Lung (tissue), 12 donors: ENCODE data around the gene CCDC9B. TPM values are rescaled to one million over a fixed set of nuclear protein-coding genes. Genes with fewer than 3 reads are reported as not detected.
A peak's percentile ranks its signal among the peaks of the same experiment; 100 is the strongest.

ENCODE experiments used
- ATAC-seq: fragments of 200-7000 bp; cut with Tn5 transposase; one replicate; pipeline ENCODE4 v1.9.1; 2020; ENCODE audit warnings: moderate number of reproducible peaks; ENCODE audit not compliant: insufficient read depth, low FRiP score
- DNase-seq, 3 donors: peaks; one replicate each; pipeline ENCODE4 v3.0.0-alpha.2; 2013 to 2017
- H3K27ac ChIP-seq, 2 donors: one replicate each; pipeline ENCODE4 v1.5.1; 2013; ENCODE audit warnings: mild to moderate bottlenecking in 2 of 2, moderate library complexity in 2 of 2, control low read depth in 1 of 2, inconsistent platforms in 1 of 2, low read depth in 1 of 2, low read length in 1 of 2
- H3K27me3 ChIP-seq, 3 donors: one replicate each; pipeline ENCODE4 v1.5.1; 2013; ENCODE audit warnings: low read length in 2 of 3; ENCODE audit not compliant: control insufficient read depth in 3 of 3, insufficient read depth in 3 of 3
- H3K36me3 ChIP-seq, 4 donors: one replicate each; pipeline ENCODE4 v1.5.1; 2013; ENCODE audit warnings: low read length in 4 of 4, mild to moderate bottlenecking in 1 of 4, moderate library complexity in 1 of 4; ENCODE audit not compliant: control insufficient read depth in 4 of 4, insufficient read depth in 4 of 4
- H3K4me1 ChIP-seq, 5 donors: one replicate each; pipeline ENCODE4 v1.5.1; 2013; ENCODE audit warnings: low read length in 5 of 5, mild to moderate bottlenecking in 2 of 5, moderate library complexity in 1 of 5; ENCODE audit not compliant: control insufficient read depth in 5 of 5, insufficient read depth in 5 of 5
- H3K4me3 ChIP-seq: one replicate; pipeline ENCODE4 v1.5.1; 2013; ENCODE audit warnings: mild to moderate bottlenecking, control low read depth, moderate library complexity
- H3K9ac ChIP-seq, 2 donors: one replicate each; pipeline ENCODE4 v1.5.1; 2013; ENCODE audit warnings: low read length in 2 of 2, control low read depth in 1 of 2; ENCODE audit not compliant: insufficient read depth in 1 of 2
- H3K9me3 ChIP-seq, 4 donors: one replicate each; pipeline ENCODE4 v1.5.1; 2013; ENCODE audit warnings: low read length in 3 of 4, mild to moderate bottlenecking in 1 of 4, moderate library complexity in 1 of 4; ENCODE audit not compliant: control insufficient read depth in 4 of 4, insufficient read depth in 3 of 4
- CTCF ChIP-seq: IDR thresholded peaks from 2 replicates; pipeline ENCODE4 v1.5.1; 2012; ENCODE audit warnings: mild to moderate bottlenecking; ENCODE audit errors: control extremely low read depth, extremely low read depth
- WGBS, 2 donors: extraction: QIAGEN DNeasy Blood & Tissue Kit; methylation state at CpG; one replicate each; pipeline ENCODE4 v1.1.7; 2013; 5-methylcytosine and 5-hydroxymethylcytosine counted together
- polyA plus RNA-seq, 2 donors: library from polyadenylated mRNA; stranded (reverse); fragments of 200-250 nt; gene quantifications; one replicate each; pipeline ENCODE4 v1.2.1, GENCODE V29; 2013
- total RNA-seq, 2 donors: library from RNA; depleted of rRNA in 1 of 2; stranded (reverse); fragments of >200 nt in 1 of 2; gene quantifications; one replicate each; pipeline ENCODE4 v1.2.1, GENCODE V29; 2014 to 2021
- donor health status: control.
- donor health status: control.
- donor health status: Bipolar disorder and iron deficiency.
- donor health status: healthy.
- donor health status: DM: yes; HTN: yes; CAD: no.

Gene CCDC9B
- total and polyA plus RNA-seq, 4 donors, result 4.4 to 42.1 (median 14.9) TPM

DNA sequence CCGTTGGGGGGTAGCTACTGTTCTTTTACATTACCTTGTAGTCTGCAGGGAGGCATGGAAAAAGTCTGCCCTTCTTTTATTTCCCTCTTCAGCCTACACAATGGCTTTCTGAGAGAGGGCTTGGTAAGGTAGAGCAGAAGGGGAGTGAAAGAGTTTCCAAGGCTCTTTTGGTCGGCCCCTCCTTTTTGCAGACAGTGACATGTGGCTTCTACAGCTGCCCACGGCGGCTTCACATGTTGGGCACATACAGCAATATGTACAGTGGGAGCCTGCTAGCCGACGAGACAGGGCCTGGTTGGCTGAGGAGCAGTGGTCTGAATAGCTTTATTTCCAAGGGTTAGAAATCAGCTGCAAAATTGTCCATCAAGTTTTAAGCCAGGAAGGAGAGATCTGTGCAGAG, 13.3 kb downstream of the CCDC9B start:
- Histone ChIP-seq H3K27ac (no peak overlapping the region), H3K4me1 (peaks cover 20 to 46% (median 31%) of the 10 kb centered on the region in 5 donors), H3K36me3 (peaks cover 0 to 5% (median 0%) of the 10 kb centered on the region in 4 donors), H3K9ac (peak overlapping the region in 1 of 2 donors; percentile 23), H3K9me3 (no peaks in the 10 kb centered on the region), H3K27me3 (no peaks in the 10 kb centered on the region), H3K4me3 (no peak overlapping the region)
- TF ChIP-seq CTCF, result no peak
- ATAC-seq (no peak), DNase-seq (no peak)
- WGBS, 2 donors, result 59 to 77% methylated on average over 6 of the region's 6 CpGs

- Histone ChIP-seq H3K27ac (no peak overlapping the region), H3K9me3 (no peaks in the 10 kb centered on the region), H3K9ac (no peak overlapping the region), H3K36me3 (peaks cover 0 to 5% (median 0%) of the 10 kb centered on the region in 4 donors), H3K4me3 (no peak overlapping the region), H3K4me1 (peaks cover 9 to 44% (median 25%) of the 10 kb centered on the region in 5 donors), H3K27me3 (no peaks in the 10 kb centered on the region)
- WGBS, 2 donors, result 80 to 85% methylated on average over 2 of the region's 2 CpGs
- ATAC-seq (no peak), DNase-seq (no peak)
- no peak for TF ChIP-seq CTCF
These were observed 15.0 kb downstream of the CCDC9B start for GRCh38 chr15:40325700-40326099.

GRCh38 chr15:40325188-40325587, 15.6 kb downstream of the CCDC9B start:
- H3K4me3 ChIP-seq, result no peak overlapping the region
- ATAC-seq (no peak), DNase-seq (peak in 1 of 3 donors; percentile 52)
- H3K9me3 ChIP-seq, result no peaks in the 10 kb centered on the region
- H3K27ac ChIP-seq, result peak overlapping the region in 1 of 2 donors; percentile 10
- H3K4me1 ChIP-seq, result peaks cover 7 to 39% (median 21%) of the 10 kb centered on the region in 5 donors
- no peaks in the 10 kb centered on the region for H3K27me3 ChIP-seq
- H3K36me3 ChIP-seq, result peaks cover 0 to 5% (median 0%) of the 10 kb centered on the region in 4 donors
- 30 to 44% methylated on average over 2 of the region's 2 CpGs for WGBS, 2 donors
- no peak overlapping the region for H3K9ac ChIP-seq
- no peak for TF ChIP-seq CTCF
